ENCODE results near the gene BIN1. TPM values are rescaled to one million over a fixed set of nuclear protein-coding genes. Genes with fewer than 3 reads are reported as not detected.

BIN1 gene
- polyA plus RNA-seq, 1 of the 3 experiments (the other 2 are of a cell fraction): 40.3 TPM

DNA sequence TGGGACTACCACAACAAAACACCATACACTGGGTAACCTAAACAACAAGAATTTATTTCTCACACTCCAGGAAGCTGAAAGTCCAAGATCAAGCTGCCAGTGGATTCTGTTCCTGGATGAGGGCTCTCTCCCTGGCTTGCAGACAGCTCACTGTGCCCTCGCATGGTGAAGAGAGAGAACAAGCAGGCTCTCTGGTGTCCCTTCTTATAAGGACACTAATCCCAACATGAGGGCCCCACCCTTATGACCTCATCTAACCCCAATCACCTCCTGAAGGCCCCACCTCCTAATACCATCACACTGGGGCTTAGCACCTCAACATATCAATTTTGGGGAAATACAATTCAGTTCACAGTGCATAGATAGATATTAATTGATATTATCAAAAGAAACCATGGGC is 83.5 kb downstream of the BIN1 start:
- TF ChIP-seq JUND (IDR thresholded peaks at IDR 0.05) (no peak), MEF2A (IDR thresholded peaks at IDR 0.05; ENCODE audit: borderline replicate concordance, low read depth) (no peak), NRF1 (IDR thresholded peaks at IDR 0.05; ENCODE audit: low read depth, low read length) (no peak), YY1 (IDR thresholded peaks at IDR 0.05; ENCODE audit: low read depth) (no peak), NFIC (IDR thresholded peaks at IDR 0.05; ENCODE audit: borderline replicate concordance) (no peak), TEAD4 (IDR thresholded peaks at IDR 0.05; ENCODE audit: borderline replicate concordance, insufficient read depth) (no peak), RAD21 (IDR thresholded peaks at IDR 0.05; ENCODE audit: low read length) (no peak), SIN3A (IDR thresholded peaks at IDR 0.05; ENCODE audit: borderline replicate concordance, low read depth, low read length) (no peak), RCOR1 (IDR thresholded peaks at IDR 0.05; ENCODE audit: low read length) (no peak), TCF12 (IDR thresholded peaks at IDR 0.05) (no peak), GATA2 (CRISPR knock-in tag; IDR thresholded peaks at IDR 0.05) (no peak), RXRA (IDR thresholded peaks at IDR 0.05; ENCODE audit: borderline replicate concordance, low read depth) (no peak), FOXM1 (IDR thresholded peaks at IDR 0.05; ENCODE audit: low read depth) (no peak), FOXJ3 (CRISPR knock-in tag; IDR thresholded peaks at IDR 0.05) (no peak), EZH2phosphoT487 (IDR thresholded peaks at IDR 0.05; ENCODE audit: borderline replicate concordance, low read depth) (no peak)
- TF ChIP-seq, protein P1, sequence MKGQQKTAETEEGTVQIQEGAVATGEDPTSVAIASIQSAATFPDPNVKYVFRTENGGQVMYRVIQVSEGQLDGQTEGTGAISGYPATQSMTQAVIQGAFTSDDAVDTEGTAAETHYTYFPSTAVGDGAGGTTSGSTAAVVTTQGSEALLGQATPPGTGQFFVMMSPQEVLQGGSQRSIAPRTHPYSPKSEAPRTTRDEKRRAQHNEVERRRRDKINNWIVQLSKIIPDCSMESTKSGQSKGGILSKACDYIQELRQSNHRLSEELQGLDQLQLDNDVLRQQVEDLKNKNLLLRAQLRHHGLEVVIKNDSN (IDR thresholded peaks at IDR 0.05; ENCODE audit: borderline replicate concordance, low read depth): no peak
- TF ChIP-seq, protein P2, sequence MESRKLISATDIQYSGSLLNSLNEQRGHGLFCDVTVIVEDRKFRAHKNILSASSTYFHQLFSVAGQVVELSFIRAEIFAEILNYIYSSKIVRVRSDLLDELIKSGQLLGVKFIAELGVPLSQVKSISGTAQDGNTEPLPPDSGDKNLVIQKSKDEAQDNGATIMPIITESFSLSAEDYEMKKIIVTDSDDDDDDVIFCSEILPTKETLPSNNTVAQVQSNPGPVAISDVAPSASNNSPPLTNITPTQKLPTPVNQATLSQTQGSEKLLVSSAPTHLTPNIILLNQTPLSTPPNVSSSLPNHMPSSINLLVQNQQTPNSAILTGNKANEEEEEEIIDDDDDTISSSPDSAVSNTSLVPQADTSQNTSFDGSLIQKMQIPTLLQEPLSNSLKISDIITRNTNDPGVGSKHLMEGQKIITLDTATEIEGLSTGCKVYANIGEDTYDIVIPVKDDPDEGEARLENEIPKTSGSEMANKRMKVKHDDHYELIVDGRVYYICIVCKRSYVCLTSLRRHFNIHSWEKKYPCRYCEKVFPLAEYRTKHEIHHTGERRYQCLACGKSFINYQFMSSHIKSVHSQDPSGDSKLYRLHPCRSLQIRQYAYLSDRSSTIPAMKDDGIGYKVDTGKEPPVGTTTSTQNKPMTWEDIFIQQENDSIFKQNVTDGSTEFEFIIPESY (IDR thresholded peaks at IDR 0.05; ENCODE audit: borderline replicate concordance, low read depth): no peak
- TF ChIP-seq, protein P3, sequence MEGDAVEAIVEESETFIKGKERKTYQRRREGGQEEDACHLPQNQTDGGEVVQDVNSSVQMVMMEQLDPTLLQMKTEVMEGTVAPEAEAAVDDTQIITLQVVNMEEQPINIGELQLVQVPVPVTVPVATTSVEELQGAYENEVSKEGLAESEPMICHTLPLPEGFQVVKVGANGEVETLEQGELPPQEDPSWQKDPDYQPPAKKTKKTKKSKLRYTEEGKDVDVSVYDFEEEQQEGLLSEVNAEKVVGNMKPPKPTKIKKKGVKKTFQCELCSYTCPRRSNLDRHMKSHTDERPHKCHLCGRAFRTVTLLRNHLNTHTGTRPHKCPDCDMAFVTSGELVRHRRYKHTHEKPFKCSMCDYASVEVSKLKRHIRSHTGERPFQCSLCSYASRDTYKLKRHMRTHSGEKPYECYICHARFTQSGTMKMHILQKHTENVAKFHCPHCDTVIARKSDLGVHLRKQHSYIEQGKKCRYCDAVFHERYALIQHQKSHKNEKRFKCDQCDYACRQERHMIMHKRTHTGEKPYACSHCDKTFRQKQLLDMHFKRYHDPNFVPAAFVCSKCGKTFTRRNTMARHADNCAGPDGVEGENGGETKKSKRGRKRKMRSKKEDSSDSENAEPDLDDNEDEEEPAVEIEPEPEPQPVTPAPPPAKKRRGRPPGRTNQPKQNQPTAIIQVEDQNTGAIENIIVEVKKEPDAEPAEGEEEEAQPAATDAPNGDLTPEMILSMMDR (IDR thresholded peaks at IDR 0.05): no peak
- H3K27ac ChIP-seq (ENCODE audit: low read depth in 2 of 2, low read length in 1 of 2): no peak overlapping the region
- ChIA-PET POLR2A (no interaction called here), CTCF (interaction anchor here (0.7 to 1.2 kb wide), 2 partner anchors 10 to 52 kb away, joined by 3 to 4 read pairs; no protein-coding TSS in a partner anchor)
- no peaks in the 10 kb centered on the region for H3K79me2 ChIP-seq (ENCODE audit: insufficient read depth)
- H3F3A ChIP-seq (replicated peaks; ENCODE audit: insufficient read depth): peaks cover 4% of the 10 kb centered on the region
- no peaks in the 10 kb centered on the region for H4K20me1 ChIP-seq (ENCODE audit: insufficient read depth)
- no peaks in the 10 kb centered on the region for H3K9me2 ChIP-seq
- H3K4me3 ChIP-seq (ENCODE audit: low read depth in 2 of 2, low read length in 1 of 2): no peak overlapping the region
- DNase-seq: no peak
- H3K4me2 ChIP-seq: no peak overlapping the region
- WGBS (ENCODE audit: low lambda C conversion rate): 100% methylated on average over 1 of the region's 1 CpG
- no peak overlapping the region for H2AFZ ChIP-seq (ENCODE audit: low read depth)
- H3K36me3 ChIP-seq (replicated peaks in 1 of 2; ENCODE audit: control insufficient read depth in 1 of 2, insufficient read depth in 2 of 2, low read length in 1 of 2): no peaks in the 10 kb centered on the region
- peaks cover 22% of the 10 kb centered on the region for H3K27me3 ChIP-seq (ENCODE audit: insufficient read depth)
- no peak overlapping the region for H3K9ac ChIP-seq
- H3K9me3 ChIP-seq: peaks cover 3% of the 10 kb centered on the region; the same call in 1 of the 2 replicates
- peaks cover 0 to 11% of the 10 kb centered on the region in 2 experiments; a peak in 2 of 4 replicates for H3K4me1 ChIP-seq (ENCODE audit: control insufficient read depth in 1 of 2, insufficient read depth in 2 of 2, low read depth in 1 of 2, low read length in 1 of 2)
